ENCODE data around the gene CYSRT1.
A peak's percentile ranks its signal among the peaks of the same experiment; 100 is the strongest.

CYSRT1 gene

DNA sequence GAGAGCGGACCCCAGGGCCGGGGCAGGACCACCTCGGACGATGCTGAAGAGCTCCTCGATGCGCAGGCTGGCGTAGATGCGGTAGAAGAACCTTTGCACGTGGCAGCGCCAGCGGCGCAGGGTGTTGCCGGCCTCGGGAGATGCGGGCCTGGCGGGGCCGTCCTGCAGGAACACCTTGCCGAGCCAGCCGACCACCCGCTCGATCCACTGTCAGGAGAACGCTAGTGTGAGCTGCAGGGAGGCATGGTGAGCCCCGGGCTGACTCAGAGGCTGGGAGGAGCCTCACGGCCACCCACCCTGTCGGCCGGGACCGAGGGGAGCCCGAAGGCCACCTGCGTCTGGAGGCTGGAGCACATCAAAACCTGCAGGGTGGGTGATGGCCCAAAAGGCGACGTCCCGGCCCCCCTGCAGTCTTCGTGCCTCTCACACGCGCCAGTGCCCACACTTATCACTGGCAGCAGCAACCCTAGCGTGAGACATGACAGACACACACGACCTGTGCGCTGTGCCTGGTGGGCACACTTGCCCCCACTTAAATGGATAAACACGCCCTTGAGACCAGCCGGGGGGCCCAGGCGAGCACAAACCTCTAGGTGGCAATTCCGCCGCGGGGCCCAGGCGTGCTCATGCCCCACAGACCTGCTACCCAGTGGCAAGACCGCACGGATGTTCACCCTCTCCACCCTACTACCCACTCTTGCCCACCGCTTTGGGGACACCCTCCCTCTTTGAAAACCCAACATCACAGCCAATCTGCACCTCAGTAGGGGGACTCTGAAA, 39.9 kb upstream of the CYSRT1 start:
- Histone ChIP-seq H3K4me2 (ENCODE audit: low read length) (no peak overlapping the region), H3K27me3 (ENCODE audit: control insufficient read depth, insufficient read depth, low read length) (no peaks in the 10 kb centered on the region), H3K9ac (ENCODE audit: low read depth, low read length) (no peak overlapping the region), H3K4me1 (ENCODE audit: control insufficient read depth, insufficient read depth, low read length) (peaks cover 23% of the 10 kb centered on the region), H3K4me3 (ENCODE audit: low read length) (no peak overlapping the region), H3K36me3 (ENCODE audit: insufficient read depth, low read length) (peaks cover 48% of the 10 kb centered on the region), H3K9me3 (replicated peaks; ENCODE audit: low read length) (no peaks in the 10 kb centered on the region)

DNA sequence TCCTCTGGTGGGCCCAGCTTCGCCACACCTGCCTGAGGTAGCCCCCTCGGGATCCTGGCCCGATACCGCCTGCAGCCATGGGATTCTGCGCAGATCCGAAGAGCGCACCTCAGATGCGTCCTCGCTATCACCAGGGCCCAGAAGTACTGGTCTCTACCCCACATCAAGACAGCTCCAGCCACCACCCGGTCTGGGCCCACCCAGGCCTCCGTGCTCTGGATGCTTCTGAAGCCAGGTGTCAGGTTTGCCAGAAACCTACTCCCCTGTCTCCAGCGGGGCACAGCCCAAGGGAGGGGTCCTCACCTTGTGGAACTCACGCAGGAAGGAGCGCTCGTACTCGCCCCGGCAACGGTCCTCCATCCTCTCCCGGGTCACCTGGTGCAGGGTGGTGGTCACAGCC, 39.1 kb upstream of the CYSRT1 start:
- H3K4me3 ChIP-seq (ENCODE audit: low read length): no peak overlapping the region
- peaks cover 51% of the 10 kb centered on the region for H3K36me3 ChIP-seq (ENCODE audit: insufficient read depth, low read length)
- no peaks in the 10 kb centered on the region for H3K9me3 ChIP-seq (replicated peaks; ENCODE audit: low read length)
- no peak overlapping the region for H3K9ac ChIP-seq (ENCODE audit: low read depth, low read length)
- no peak overlapping the region for H3K4me2 ChIP-seq (ENCODE audit: low read length)
- H3K27me3 ChIP-seq (ENCODE audit: control insufficient read depth, insufficient read depth, low read length): no peaks in the 10 kb centered on the region
- peaks cover 25% of the 10 kb centered on the region for H3K4me1 ChIP-seq (ENCODE audit: control insufficient read depth, insufficient read depth, low read length)

DNA sequence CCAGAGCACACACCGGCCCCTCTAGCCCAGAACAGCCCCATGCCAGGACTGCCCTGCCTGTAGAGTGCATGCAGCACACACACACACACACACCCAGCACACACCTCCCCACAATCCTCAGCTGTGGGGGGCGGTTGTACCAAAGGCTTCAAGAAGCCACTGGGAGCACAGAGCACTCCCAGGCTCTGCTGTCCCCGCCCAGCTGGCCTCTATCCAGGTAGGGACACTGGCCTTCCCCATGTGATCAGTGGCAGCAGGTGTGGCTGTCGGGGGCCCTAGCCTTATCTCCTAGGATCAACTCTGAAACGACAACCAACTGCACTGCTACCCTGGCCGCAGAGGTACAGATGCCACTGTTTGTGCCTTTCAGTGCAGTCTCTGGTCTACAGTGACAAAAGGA, 38.6 kb upstream of the CYSRT1 start:
- Histone ChIP-seq H3K36me3 (ENCODE audit: insufficient read depth, low read length) (peaks cover 51% of the 10 kb centered on the region), H3K4me3 (ENCODE audit: low read length) (no peak overlapping the region)

DNA sequence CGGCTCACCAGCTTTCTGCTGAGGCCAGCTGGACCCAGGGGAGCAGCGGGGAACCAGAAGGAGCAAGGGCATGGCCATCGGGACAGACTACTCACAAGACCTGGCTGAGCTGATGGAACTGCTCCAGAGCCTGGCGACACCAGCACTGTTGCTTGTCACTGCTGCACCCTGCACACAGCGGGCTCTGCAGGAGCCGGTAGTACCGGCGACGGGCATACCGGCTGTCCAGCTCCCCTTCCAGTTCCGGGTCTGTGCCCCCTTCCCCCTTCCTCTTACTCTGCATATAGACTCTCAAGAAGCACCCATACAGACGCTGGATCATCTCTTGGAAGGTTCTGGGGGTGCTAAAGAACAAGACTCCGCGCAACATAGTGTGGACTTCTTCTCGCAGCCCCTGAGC, 37.6 kb upstream of the CYSRT1 start:
- Histone ChIP-seq H3K4me1 (ENCODE audit: control insufficient read depth, insufficient read depth, low read length) (peaks cover 25% of the 10 kb centered on the region), H3K4me2 (ENCODE audit: low read length) (peak overlapping the region; percentile 91), H3K9ac (ENCODE audit: low read depth, low read length) (peak overlapping the region; percentile 95), H3K9me3 (replicated peaks; ENCODE audit: low read length) (no peaks in the 10 kb centered on the region), H3K4me3 (ENCODE audit: low read length) (peak overlapping the region; percentile 95), H3K27me3 (ENCODE audit: control insufficient read depth, insufficient read depth, low read length) (no peaks in the 10 kb centered on the region), H3K36me3 (ENCODE audit: insufficient read depth, low read length) (peaks cover 55% of the 10 kb centered on the region)

More for the DNA sequence above, 38.6 kb upstream of the CYSRT1 start:
- Histone ChIP-seq H3K9ac (ENCODE audit: low read depth, low read length) (no peak overlapping the region), H3K27me3 (ENCODE audit: control insufficient read depth, insufficient read depth, low read length) (no peaks in the 10 kb centered on the region), H3K4me1 (ENCODE audit: control insufficient read depth, insufficient read depth, low read length) (peaks cover 25% of the 10 kb centered on the region), H3K9me3 (replicated peaks; ENCODE audit: low read length) (no peaks in the 10 kb centered on the region), H3K4me2 (ENCODE audit: low read length) (peak overlapping the region; percentile 91)

DNA sequence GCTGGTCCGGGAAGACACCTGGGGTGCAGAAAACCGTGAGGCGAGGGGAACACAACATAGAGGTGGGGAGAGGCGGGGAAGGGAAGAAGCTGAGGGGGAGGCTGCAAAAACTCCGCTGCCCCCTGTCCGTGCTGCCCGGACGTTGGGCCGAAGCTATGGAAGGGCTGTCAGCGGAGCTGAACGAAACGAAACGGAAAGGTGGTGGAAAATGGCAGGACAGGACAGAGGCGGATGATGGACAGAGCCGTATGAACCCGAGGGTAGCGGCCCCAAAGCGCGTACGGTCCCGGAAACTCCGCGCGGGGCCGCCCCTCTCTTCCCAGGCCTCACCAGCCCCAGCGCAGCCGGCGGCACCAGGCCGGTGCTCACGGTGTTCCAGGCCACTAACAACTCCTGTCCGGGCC, 36.9 kb upstream of the CYSRT1 start:
- no peaks in the 10 kb centered on the region for H3K27me3 ChIP-seq (ENCODE audit: control insufficient read depth, insufficient read depth, low read length)
- H3K9ac ChIP-seq (ENCODE audit: low read depth, low read length): peak overlapping the region; percentile 95
- peak overlapping the region; percentile 91 for H3K4me2 ChIP-seq (ENCODE audit: low read length)
- H3K4me3 ChIP-seq (ENCODE audit: low read length): peak overlapping the region; percentile 95
- H3K9me3 ChIP-seq (replicated peaks; ENCODE audit: low read length): no peaks in the 10 kb centered on the region
- H3K36me3 ChIP-seq (ENCODE audit: insufficient read depth, low read length): peaks cover 53% of the 10 kb centered on the region
- H3K4me1 ChIP-seq (ENCODE audit: control insufficient read depth, insufficient read depth, low read length): peaks cover 25% of the 10 kb centered on the region

DNA sequence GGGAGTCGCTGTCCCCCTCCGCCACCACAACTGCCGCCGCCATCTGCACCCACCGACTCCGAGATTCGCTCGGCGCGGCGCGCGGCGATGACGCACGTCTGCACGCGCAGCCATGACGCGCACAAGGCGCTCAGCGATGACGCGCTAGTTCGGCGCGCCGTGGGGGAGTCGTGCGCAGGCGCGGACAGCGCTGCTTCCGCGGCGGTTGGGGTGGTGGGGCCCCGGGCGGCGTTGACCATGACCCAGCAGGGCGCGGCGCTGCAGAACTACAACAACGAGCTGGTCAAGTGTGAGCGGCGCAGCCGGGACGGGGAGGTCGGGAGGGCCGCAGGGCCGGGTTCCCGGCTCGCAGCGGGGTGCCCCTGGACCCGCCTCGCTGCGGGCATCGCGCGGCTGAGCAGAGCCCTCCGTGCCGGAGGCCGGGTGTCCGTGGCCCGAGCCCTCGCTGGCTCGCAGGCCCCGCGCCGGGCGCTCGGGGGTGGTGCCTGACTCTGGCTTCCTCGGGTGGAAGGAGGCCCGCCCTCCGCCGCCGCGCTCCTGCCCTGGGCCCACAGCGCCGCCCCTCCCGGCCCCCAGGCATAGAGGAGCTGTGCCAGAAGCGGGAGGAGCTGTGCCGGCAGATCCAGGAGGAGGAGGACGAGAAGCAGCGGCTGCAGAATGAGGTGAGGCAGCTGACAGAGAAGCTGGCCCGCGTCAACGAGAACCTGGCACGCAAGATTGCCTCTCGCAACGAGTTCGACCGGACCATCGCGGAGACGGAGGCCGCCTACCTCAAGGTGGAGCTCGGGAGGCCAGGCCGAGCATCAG, 36.3 kb upstream of the CYSRT1 start, which contains the start of the genes ANAPC2 and SSNA1:
TSS of gene ANAPC2 (minus strand) at position 71 of the 807 bp plus-strand sequence. CDS start at position 43, 28 bp downstream.
TSS of gene SSNA1 (plus strand) at position 187 of the 807 bp plus-strand sequence. CDS start at position 238, 51 bp downstream.
- H3K9me3 ChIP-seq (replicated peaks; ENCODE audit: low read length): no peaks in the 10 kb centered on the region
- H3K36me3 ChIP-seq (ENCODE audit: insufficient read depth, low read length): peaks cover 47% of the 10 kb centered on the region
- no peaks in the 10 kb centered on the region for H3K27me3 ChIP-seq (ENCODE audit: control insufficient read depth, insufficient read depth, low read length)
- H3K4me2 ChIP-seq (ENCODE audit: low read length): peak within 1 kb of the TSS; percentile 94
- H3K9ac ChIP-seq (ENCODE audit: low read depth, low read length): peak within 1 kb of the TSS; percentile 95
- peaks cover 25% of the 10 kb centered on the region for H3K4me1 ChIP-seq (ENCODE audit: control insufficient read depth, insufficient read depth, low read length)
- peak within 1 kb of the TSS; percentile 95 for H3K4me3 ChIP-seq (ENCODE audit: low read length)

DNA sequence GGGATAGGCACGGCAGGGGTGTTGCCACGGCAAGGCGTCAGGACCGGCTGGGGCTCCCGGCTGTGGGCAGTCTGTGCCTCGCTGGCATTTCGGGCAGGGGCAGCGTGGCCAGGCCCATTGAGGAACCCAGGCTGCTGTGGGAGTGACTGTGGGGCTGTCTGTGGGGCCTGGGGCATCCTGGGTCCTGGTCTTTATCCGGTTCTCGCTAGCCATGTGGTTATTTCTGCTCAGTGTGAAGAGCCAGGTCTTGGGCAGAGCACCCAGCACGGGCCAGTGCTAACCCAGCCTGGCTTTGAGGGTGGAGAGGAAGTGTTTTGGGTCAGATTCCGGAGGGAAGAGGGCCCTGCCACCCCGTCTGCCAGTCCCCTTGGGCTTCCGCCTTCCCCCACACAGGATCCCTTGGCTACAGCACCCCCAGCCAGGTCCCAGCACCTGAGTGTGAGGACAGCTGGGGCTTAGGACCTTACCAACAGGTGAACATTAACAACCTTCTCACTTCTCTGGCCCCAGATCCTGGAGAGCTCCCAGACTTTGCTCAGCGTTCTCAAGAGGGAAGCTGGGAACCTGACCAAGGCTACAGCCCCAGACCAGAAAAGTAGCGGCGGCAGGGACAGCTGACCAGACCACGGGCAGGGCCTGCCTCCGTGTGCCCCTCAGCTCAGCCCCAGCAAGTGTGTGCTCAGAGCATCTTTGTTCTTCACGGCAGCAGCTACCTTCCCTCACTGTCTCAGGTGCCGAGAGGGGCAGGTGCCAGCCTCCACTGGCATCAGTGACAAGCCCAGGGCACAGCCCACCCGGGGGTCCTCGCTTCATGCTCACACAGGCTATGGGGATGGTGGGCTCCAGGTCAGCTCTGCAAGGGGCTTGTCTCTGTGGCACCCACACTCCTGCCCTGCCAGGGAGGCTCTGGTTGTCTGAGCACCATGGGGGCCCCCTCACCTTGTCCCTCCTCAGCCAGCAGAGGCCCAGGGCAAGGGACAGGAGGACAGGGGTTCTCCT, 35.4 kb upstream of the CYSRT1 start:
- peak overlapping the region; percentile 94 for H3K4me2 ChIP-seq (ENCODE audit: low read length)
- peaks cover 25% of the 10 kb centered on the region for H3K4me1 ChIP-seq (ENCODE audit: control insufficient read depth, insufficient read depth, low read length)
- peak overlapping the region; percentile 95 for H3K9ac ChIP-seq (ENCODE audit: low read depth, low read length)
- no peaks in the 10 kb centered on the region for H3K9me3 ChIP-seq (replicated peaks; ENCODE audit: low read length)
- H3K27me3 ChIP-seq (ENCODE audit: control insufficient read depth, insufficient read depth, low read length): no peaks in the 10 kb centered on the region
- peak overlapping the region; percentile 95 for H3K4me3 ChIP-seq (ENCODE audit: low read length)
- peaks cover 38% of the 10 kb centered on the region for H3K36me3 ChIP-seq (ENCODE audit: insufficient read depth, low read length)

DNA sequence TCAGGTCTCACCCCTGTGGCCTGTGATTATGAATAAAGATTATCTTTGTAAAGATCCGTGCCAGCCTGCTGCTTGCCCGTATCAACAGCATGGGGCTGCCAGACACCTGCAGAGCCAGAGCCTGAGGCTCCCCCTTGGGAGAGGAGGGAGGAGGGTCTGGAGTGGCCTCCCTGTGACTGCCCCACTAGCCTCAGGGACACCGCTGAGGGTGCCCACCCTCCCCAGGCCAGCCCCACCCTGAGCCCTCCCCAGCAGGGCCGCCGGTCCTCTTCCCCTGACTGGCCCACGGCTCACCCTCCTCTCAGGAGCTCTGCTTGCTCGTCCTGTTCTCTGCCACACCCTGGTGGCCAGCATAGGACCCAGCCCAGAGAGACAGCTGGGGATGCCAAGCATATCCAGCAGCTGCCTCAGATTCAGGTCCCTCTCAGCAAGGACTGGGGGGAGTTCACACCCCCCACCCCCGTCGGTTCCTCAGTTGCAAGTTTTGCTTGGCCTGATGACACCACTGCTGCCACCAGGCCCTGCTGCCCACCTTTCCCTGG, 34.6 kb upstream of the CYSRT1 start:
- Histone ChIP-seq H3K4me3 (ENCODE audit: low read length) (peak overlapping the region; percentile 95), H3K9me3 (replicated peaks; ENCODE audit: low read length) (no peaks in the 10 kb centered on the region), H3K4me1 (ENCODE audit: control insufficient read depth, insufficient read depth, low read length) (peaks cover 25% of the 10 kb centered on the region), H3K9ac (ENCODE audit: low read depth, low read length) (peak overlapping the region; percentile 95), H3K36me3 (ENCODE audit: insufficient read depth, low read length) (peaks cover 35% of the 10 kb centered on the region), H3K27me3 (ENCODE audit: control insufficient read depth, insufficient read depth, low read length) (no peaks in the 10 kb centered on the region), H3K4me2 (ENCODE audit: low read length) (peak overlapping the region; percentile 94)

DNA sequence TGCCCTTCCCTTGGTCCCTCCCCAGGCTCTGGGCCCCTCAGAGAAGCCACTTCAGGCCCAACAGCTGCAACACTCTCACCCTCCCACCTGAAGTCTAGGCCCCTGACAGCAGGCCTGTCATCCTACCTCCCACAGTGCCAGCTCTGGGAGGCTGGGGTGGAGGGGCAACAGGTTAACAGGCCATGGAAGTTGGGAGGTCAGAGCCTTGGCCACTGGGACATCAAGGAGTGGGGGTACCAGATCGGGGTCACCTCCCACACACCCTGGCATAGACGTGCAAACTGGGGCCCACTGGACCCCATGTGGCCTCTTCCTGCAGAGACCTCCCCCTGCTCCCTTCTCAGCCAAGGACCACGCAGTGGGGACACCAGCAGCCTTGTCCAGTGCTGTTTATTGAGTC, 33.7 kb upstream of the CYSRT1 start:
- Histone ChIP-seq H3K4me2 (ENCODE audit: low read length) (no peak overlapping the region), H3K9me3 (replicated peaks; ENCODE audit: low read length) (no peaks in the 10 kb centered on the region), H3K9ac (ENCODE audit: low read depth, low read length) (no peak overlapping the region), H3K27me3 (ENCODE audit: control insufficient read depth, insufficient read depth, low read length) (no peaks in the 10 kb centered on the region), H3K4me1 (ENCODE audit: control insufficient read depth, insufficient read depth, low read length) (peaks cover 25% of the 10 kb centered on the region), H3K4me3 (ENCODE audit: low read length) (no peak overlapping the region), H3K36me3 (ENCODE audit: insufficient read depth, low read length) (peaks cover 27% of the 10 kb centered on the region)

DNA sequence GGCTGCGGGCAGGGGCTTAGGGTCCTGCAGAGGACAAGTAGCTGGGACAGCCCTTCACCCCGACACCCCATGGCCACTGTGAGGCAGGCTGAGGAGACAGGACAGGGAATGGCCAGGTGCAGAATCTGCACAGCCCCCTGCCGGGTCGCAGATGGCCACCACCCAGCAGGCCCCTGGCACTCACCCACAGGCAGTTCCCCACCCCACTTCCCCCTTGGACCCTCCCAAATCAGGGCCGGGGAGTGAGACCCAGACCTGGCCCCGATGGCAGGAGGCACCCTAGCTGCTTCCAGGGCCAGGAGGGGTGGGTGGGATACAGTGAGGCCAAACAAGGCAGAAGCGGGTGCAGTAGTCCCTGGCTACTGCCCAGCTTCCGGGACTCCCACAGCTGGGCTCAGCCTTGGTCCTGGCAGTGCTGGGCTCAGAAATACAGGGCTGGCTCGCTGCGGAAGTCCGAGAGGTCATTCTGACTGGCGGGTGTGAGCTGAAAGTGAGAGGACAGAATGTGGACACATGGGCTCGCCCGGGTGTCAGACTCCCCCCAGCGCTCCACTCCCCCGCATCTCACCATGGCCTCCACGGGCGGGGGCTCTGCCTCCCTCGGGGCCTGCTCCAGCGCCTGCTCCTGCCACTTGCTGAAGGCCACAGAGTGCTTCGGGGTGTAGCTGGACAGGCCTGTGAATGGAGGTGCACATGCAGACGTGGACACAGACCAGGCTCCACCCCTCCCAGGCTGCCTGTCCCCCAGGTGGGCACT, 33.1 kb upstream of the CYSRT1 start:
- no peak overlapping the region for H3K9ac ChIP-seq (ENCODE audit: low read depth, low read length)
- H3K27me3 ChIP-seq (ENCODE audit: control insufficient read depth, insufficient read depth, low read length): no peaks in the 10 kb centered on the region
- no peak overlapping the region for H3K4me3 ChIP-seq (ENCODE audit: low read length)
- H3K4me1 ChIP-seq (ENCODE audit: control insufficient read depth, insufficient read depth, low read length): peaks cover 20% of the 10 kb centered on the region
- no peaks in the 10 kb centered on the region for H3K9me3 ChIP-seq (replicated peaks; ENCODE audit: low read length)
- H3K4me2 ChIP-seq (ENCODE audit: low read length): no peak overlapping the region
- H3K36me3 ChIP-seq (ENCODE audit: insufficient read depth, low read length): peaks cover 27% of the 10 kb centered on the region
